ENCODE results near the gene SERTAD3. TPM values are rescaled to one million over a fixed set of nuclear protein-coding genes. Genes with fewer than 3 reads are reported as not detected.
"Not testable (repeated sequence)": the region's sequence is repeated elsewhere in the genome, so short reads cannot be mapped to it uniquely, and the experiment has no call there.

The SERTAD3 gene
- total RNA-seq, 3 donors from 2014 or later: 6.4 to 9.5 (median 6.8) TPM

- DNase-seq: no peak
- Mint-ChIP-seq H3K27me3 (ENCODE audit: low read depth) (peaks cover 14% of the 10 kb centered on the region), H3K4me1 (ENCODE audit: low read depth) (peaks cover 25% of the 10 kb centered on the region), H3K4me3 (peak overlapping the region; percentile 88), H3K9me3 (no peaks in the 10 kb centered on the region), H3K36me3 (ENCODE audit: insufficient read depth) (peaks cover 4% of the 10 kb centered on the region)
- ATAC-seq: no peak
These were observed 21.0 kb upstream of the SERTAD3 start for GRCh38 chr19:40465025-40465556.

- H3K36me3 Mint-ChIP-seq (ENCODE audit: insufficient read depth): peaks cover 4% of the 10 kb centered on the region
- no peak for ATAC-seq
These were observed 20.2 kb upstream of the SERTAD3 start for GRCh38 chr19:40464059-40465024.

GRCh38 chr19:40463587-40464037, 19.5 kb upstream of the SERTAD3 start:
- DNase-seq; ATAC-seq; H3K4me3 Mint-ChIP-seq; H3K36me3 Mint-ChIP-seq (ENCODE audit: insufficient read depth); H3K9me3 Mint-ChIP-seq: not testable (repeated sequence)
- Mint-ChIP-seq H3K27me3 (ENCODE audit: low read depth) (peaks cover 14% of the 10 kb centered on the region), H3K4me1 (ENCODE audit: low read depth) (peaks cover 25% of the 10 kb centered on the region)

More at GRCh38 chr19:40464059-40465024, 20.2 kb upstream of the SERTAD3 start:
- Mint-ChIP-seq H3K27me3 (ENCODE audit: low read depth) (peaks cover 14% of the 10 kb centered on the region), H3K4me1 (ENCODE audit: low read depth) (peaks cover 25% of the 10 kb centered on the region), H3K9me3 (no peaks in the 10 kb centered on the region), H3K4me3 (peak overlapping the region; percentile 88)
- DNase-seq: peak; percentile 78

- Mint-ChIP-seq H3K36me3 (ENCODE audit: insufficient read depth) (peaks cover 4% of the 10 kb centered on the region), H3K4me3 (no peak overlapping the region), H3K4me1 (ENCODE audit: low read depth) (peaks cover 24% of the 10 kb centered on the region), H3K9me3 (no peaks in the 10 kb centered on the region), H3K27me3 (ENCODE audit: low read depth) (peaks cover 6% of the 10 kb centered on the region)
- ATAC-seq (no peak), DNase-seq (no peak)
These were observed 17.6 kb upstream of the SERTAD3 start for GRCh38 chr19:40461669-40462221.

- no peak for DNase-seq
- H3K4me3 Mint-ChIP-seq: no peak overlapping the region
- no peaks in the 10 kb centered on the region for H3K9me3 Mint-ChIP-seq
- H3K4me1 Mint-ChIP-seq (ENCODE audit: low read depth): peaks cover 10% of the 10 kb centered on the region
- H3K27me3 Mint-ChIP-seq (ENCODE audit: low read depth): no peaks in the 10 kb centered on the region
- ATAC-seq: no peak
- H3K36me3 Mint-ChIP-seq (ENCODE audit: insufficient read depth): no peaks in the 10 kb centered on the region
These were observed 16.1 kb upstream of the SERTAD3 start for GRCh38 chr19:40460185-40460584.

- ATAC-seq (no peak), DNase-seq (no peak)
- H3K27me3 Mint-ChIP-seq (ENCODE audit: low read depth): no peaks in the 10 kb centered on the region
- H3K9me3 Mint-ChIP-seq: no peaks in the 10 kb centered on the region
- H3K4me3 Mint-ChIP-seq: no peak overlapping the region
- peaks cover 2% of the 10 kb centered on the region for H3K4me1 Mint-ChIP-seq (ENCODE audit: low read depth)
- no peaks in the 10 kb centered on the region for H3K36me3 Mint-ChIP-seq (ENCODE audit: insufficient read depth)
These were observed 14.5 kb upstream of the SERTAD3 start for GRCh38 chr19:40458597-40458974.

GRCh38 chr19:40457953-40458596, 13.9 kb upstream of the SERTAD3 start:
- no peak for DNase-seq
- Mint-ChIP-seq H3K4me3 (no peak overlapping the region), H3K9me3 (no peaks in the 10 kb centered on the region), H3K27me3 (ENCODE audit: low read depth) (no peaks in the 10 kb centered on the region), H3K36me3 (ENCODE audit: insufficient read depth) (no peaks in the 10 kb centered on the region), H3K4me1 (ENCODE audit: low read depth) (peaks cover 2% of the 10 kb centered on the region)
- ATAC-seq: no peak

GRCh38 chr19:40457048-40457447, 12.9 kb upstream of the SERTAD3 start:
- Mint-ChIP-seq H3K4me1 (ENCODE audit: low read depth) (no peaks in the 10 kb centered on the region), H3K36me3 (ENCODE audit: insufficient read depth) (no peaks in the 10 kb centered on the region), H3K27me3 (ENCODE audit: low read depth) (no peaks in the 10 kb centered on the region), H3K4me3 (no peak overlapping the region), H3K9me3 (no peaks in the 10 kb centered on the region)
- ATAC-seq (no peak), DNase-seq (no peak)

- not testable (repeated sequence) for ATAC-seq; H3K36me3 Mint-ChIP-seq (ENCODE audit: insufficient read depth)
These were observed 9.8 kb upstream of the SERTAD3 start for GRCh38 chr19:40453943-40454342.

GRCh38 chr19:40453151-40453735, 9.1 kb upstream of the SERTAD3 start:
- H3K9me3 Mint-ChIP-seq: no peaks in the 10 kb centered on the region
- H3K4me3 Mint-ChIP-seq: no peak overlapping the region
- ATAC-seq: no peak
- H3K4me1 Mint-ChIP-seq (ENCODE audit: low read depth): no peaks in the 10 kb centered on the region
- no peaks in the 10 kb centered on the region for H3K27me3 Mint-ChIP-seq (ENCODE audit: low read depth)
- no peaks in the 10 kb centered on the region for H3K36me3 Mint-ChIP-seq (ENCODE audit: insufficient read depth)
- no peak for DNase-seq

More at GRCh38 chr19:40453943-40454342, 9.8 kb upstream of the SERTAD3 start:
- H3K4me3 Mint-ChIP-seq; H3K9me3 Mint-ChIP-seq; H3K4me1 Mint-ChIP-seq (ENCODE audit: low read depth); DNase-seq; H3K27me3 Mint-ChIP-seq (ENCODE audit: low read depth): not testable (repeated sequence)

- H3K4me3 Mint-ChIP-seq: no peak overlapping the region
- H3K36me3 Mint-ChIP-seq (ENCODE audit: insufficient read depth): no peaks in the 10 kb centered on the region
- ATAC-seq (no peak), DNase-seq (no peak)
- no peaks in the 10 kb centered on the region for H3K4me1 Mint-ChIP-seq (ENCODE audit: low read depth)
- no peaks in the 10 kb centered on the region for H3K27me3 Mint-ChIP-seq (ENCODE audit: low read depth)
- H3K9me3 Mint-ChIP-seq: no peaks in the 10 kb centered on the region
These were observed 7.9 kb upstream of the SERTAD3 start for GRCh38 chr19:40452016-40452415.

GRCh38 chr19:40450664-40451063, 6.5 kb upstream of the SERTAD3 start:
- H3K36me3 Mint-ChIP-seq (ENCODE audit: insufficient read depth): no peaks in the 10 kb centered on the region
- H3K27me3 Mint-ChIP-seq (ENCODE audit: low read depth): no peaks in the 10 kb centered on the region
- no peak for DNase-seq
- no peaks in the 10 kb centered on the region for H3K9me3 Mint-ChIP-seq
- H3K4me1 Mint-ChIP-seq (ENCODE audit: low read depth): no peaks in the 10 kb centered on the region
- H3K4me3 Mint-ChIP-seq: no peak overlapping the region
- ATAC-seq: no peak

GRCh38 chr19:40449506-40449905, 5.4 kb upstream of the SERTAD3 start:
- ATAC-seq: no peak
- H3K4me3 Mint-ChIP-seq: no peak overlapping the region
- no peaks in the 10 kb centered on the region for H3K9me3 Mint-ChIP-seq
- no peak for DNase-seq
- H3K36me3 Mint-ChIP-seq (ENCODE audit: insufficient read depth): no peaks in the 10 kb centered on the region
- no peaks in the 10 kb centered on the region for H3K27me3 Mint-ChIP-seq (ENCODE audit: low read depth)
- peaks cover 6% of the 10 kb centered on the region for H3K4me1 Mint-ChIP-seq (ENCODE audit: low read depth)

- no peak for DNase-seq
- no peak for ATAC-seq
- Mint-ChIP-seq H3K9me3 (no peaks in the 10 kb centered on the region), H3K4me3 (peak overlapping the region; percentile 48), H3K4me1 (ENCODE audit: low read depth) (peaks cover 17% of the 10 kb centered on the region), H3K27me3 (ENCODE audit: low read depth) (no peaks in the 10 kb centered on the region), H3K36me3 (ENCODE audit: insufficient read depth) (no peaks in the 10 kb centered on the region)
These were observed 2.2 kb upstream of the SERTAD3 start for GRCh38 chr19:40446263-40446784.

Measured in activated T-cell treated with anti-CD3 and anti-CD28 coated beads, Interleukin-2, amount 50 U/mL, for 4 hours (primary cell).